Measurements from ENCODE around the gene CCBE1.

DNA sequence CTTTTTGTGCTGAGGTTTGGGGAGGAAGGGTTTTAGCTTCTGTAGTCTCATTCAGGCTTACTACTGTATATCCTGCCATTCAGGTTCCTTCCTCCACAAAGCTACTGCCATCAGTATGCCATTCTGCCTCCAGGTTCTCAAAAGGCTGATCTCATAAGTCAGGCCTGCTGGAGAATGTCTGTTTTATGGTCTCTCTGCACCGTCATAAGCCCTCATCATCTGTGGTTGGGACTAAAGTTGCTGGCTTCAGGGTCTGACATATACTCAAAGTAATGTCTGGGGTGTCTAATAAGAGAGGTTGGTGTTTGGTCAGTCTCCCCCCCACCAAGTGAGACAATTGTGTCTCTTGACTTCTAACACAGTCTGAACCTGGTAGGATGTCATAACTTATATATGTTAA, 36.2 kb upstream of the CCBE1 start:
- TF ChIP-seq, protein P1, sequence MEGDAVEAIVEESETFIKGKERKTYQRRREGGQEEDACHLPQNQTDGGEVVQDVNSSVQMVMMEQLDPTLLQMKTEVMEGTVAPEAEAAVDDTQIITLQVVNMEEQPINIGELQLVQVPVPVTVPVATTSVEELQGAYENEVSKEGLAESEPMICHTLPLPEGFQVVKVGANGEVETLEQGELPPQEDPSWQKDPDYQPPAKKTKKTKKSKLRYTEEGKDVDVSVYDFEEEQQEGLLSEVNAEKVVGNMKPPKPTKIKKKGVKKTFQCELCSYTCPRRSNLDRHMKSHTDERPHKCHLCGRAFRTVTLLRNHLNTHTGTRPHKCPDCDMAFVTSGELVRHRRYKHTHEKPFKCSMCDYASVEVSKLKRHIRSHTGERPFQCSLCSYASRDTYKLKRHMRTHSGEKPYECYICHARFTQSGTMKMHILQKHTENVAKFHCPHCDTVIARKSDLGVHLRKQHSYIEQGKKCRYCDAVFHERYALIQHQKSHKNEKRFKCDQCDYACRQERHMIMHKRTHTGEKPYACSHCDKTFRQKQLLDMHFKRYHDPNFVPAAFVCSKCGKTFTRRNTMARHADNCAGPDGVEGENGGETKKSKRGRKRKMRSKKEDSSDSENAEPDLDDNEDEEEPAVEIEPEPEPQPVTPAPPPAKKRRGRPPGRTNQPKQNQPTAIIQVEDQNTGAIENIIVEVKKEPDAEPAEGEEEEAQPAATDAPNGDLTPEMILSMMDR (IDR thresholded peaks at IDR 0.05) = no peak
- no peak for TF ChIP-seq BHLHE40 (IDR thresholded peaks at IDR 0.05; ENCODE audit: low read depth, low read length)
- no peak for TF ChIP-seq HOXA7 (CRISPR knock-in tag; IDR thresholded peaks at IDR 0.05)
- no peak for TF ChIP-seq RAD21 (conservative IDR thresholded peaks at IDR 0.05 in 1 of 2, IDR thresholded peaks at IDR 0.05 in 1 of 2)
- TF ChIP-seq ZNF302 (CRISPR knock-in tag; IDR thresholded peaks at IDR 0.05) = no peak
- no peak for TF ChIP-seq POLR2AphosphoS2 (conservative IDR thresholded peaks at IDR 0.05; ENCODE audit: low read length)
- TF ChIP-seq, protein P2, sequence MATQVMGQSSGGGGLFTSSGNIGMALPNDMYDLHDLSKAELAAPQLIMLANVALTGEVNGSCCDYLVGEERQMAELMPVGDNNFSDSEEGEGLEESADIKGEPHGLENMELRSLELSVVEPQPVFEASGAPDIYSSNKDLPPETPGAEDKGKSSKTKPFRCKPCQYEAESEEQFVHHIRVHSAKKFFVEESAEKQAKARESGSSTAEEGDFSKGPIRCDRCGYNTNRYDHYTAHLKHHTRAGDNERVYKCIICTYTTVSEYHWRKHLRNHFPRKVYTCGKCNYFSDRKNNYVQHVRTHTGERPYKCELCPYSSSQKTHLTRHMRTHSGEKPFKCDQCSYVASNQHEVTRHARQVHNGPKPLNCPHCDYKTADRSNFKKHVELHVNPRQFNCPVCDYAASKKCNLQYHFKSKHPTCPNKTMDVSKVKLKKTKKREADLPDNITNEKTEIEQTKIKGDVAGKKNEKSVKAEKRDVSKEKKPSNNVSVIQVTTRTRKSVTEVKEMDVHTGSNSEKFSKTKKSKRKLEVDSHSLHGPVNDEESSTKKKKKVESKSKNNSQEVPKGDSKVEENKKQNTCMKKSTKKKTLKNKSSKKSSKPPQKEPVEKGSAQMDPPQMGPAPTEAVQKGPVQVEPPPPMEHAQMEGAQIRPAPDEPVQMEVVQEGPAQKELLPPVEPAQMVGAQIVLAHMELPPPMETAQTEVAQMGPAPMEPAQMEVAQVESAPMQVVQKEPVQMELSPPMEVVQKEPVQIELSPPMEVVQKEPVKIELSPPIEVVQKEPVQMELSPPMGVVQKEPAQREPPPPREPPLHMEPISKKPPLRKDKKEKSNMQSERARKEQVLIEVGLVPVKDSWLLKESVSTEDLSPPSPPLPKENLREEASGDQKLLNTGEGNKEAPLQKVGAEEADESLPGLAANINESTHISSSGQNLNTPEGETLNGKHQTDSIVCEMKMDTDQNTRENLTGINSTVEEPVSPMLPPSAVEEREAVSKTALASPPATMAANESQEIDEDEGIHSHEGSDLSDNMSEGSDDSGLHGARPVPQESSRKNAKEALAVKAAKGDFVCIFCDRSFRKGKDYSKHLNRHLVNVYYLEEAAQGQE (IDR thresholded peaks at IDR 0.05) = no peak
- no peak for TF ChIP-seq CHD2 (IDR thresholded peaks at IDR 0.05; ENCODE audit: low read length, partially characterized antibody)
